HEK293T (cell line): ENCODE results near the gene NUSAP1.

Experiments
- ARNT ChIP-seq: fragments of 450-650 bp; IDR thresholded peaks from 2 replicates; pipeline ENCODE4 v1.6.1; 2017; ENCODE audit warnings: mild to moderate bottlenecking
- BHLHE40 ChIP-seq: fragments of 450-650 bp; IDR thresholded peaks from 2 replicates; pipeline ENCODE4 v1.6.1; 2016; ENCODE audit warnings: mild to moderate bottlenecking, moderate library complexity, borderline replicate concordance
- FOXA1 ChIP-seq: fragments of 450-650 bp; IDR thresholded peaks from 2 replicates; pipeline ENCODE4 v1.6.1; 2016; ENCODE audit warnings: mild to moderate bottlenecking
- FOXK2 ChIP-seq: fragments of 450-650 bp; IDR thresholded peaks from 2 replicates; pipeline ENCODE4 v1.6.1; 2016; ENCODE audit warnings: mild to moderate bottlenecking
- FOXM1 ChIP-seq: fragments of 450-650 bp; IDR thresholded peaks from 2 replicates; pipeline ENCODE4 v1.6.1; 2017; ENCODE audit warnings: mild to moderate bottlenecking, borderline replicate concordance
- HDGF ChIP-seq: fragments of 450-650 bp; IDR thresholded peaks from 2 replicates; pipeline ENCODE4 v1.6.1; 2017; ENCODE audit warnings: antibody characterized with exemption, borderline replicate concordance
- NFRKB ChIP-seq: fragments of 450-650 bp; IDR thresholded peaks from 2 replicates; pipeline ENCODE4 v1.6.1; 2016; ENCODE audit warnings: mild to moderate bottlenecking, moderate library complexity
- SP1 ChIP-seq: fragments of 450-650 bp; IDR thresholded peaks from 2 replicates; pipeline ENCODE4 v1.6.1; 2017
- SUZ12 ChIP-seq: fragments of 450-650 bp; IDR thresholded peaks from 2 replicates; pipeline ENCODE4 v1.6.1; 2016; ENCODE audit warnings: mild to moderate bottlenecking
- TARDBP ChIP-seq: fragments of 450-650 bp; IDR thresholded peaks from 2 replicates; pipeline ENCODE4 v1.6.1; 2016
- ZNF384 ChIP-seq: fragments of 450-650 bp; IDR thresholded peaks from 2 replicates; pipeline ENCODE4 v1.6.1; 2016
- TF ChIP-seq, protein P1 (sequence below): fragments of 450-650 bp; IDR thresholded peaks from 2 replicates; pipeline ENCODE4 v1.6.1; 2016

- TF ChIP-seq, protein P1, sequence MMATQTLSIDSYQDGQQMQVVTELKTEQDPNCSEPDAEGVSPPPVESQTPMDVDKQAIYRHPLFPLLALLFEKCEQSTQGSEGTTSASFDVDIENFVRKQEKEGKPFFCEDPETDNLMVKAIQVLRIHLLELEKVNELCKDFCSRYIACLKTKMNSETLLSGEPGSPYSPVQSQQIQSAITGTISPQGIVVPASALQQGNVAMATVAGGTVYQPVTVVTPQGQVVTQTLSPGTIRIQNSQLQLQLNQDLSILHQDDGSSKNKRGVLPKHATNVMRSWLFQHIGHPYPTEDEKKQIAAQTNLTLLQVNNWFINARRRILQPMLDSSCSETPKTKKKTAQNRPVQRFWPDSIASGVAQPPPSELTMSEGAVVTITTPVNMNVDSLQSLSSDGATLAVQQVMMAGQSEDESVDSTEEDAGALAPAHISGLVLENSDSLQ = no peak
- TF ChIP-seq SP1 (no peak), ARNT (no peak), HDGF (no peak), TARDBP (no peak), BHLHE40 (no peak), FOXM1 (no peak), NFRKB (no peak), FOXA1 (no peak), SUZ12 (no peak), ZNF384 (no peak), FOXK2 (no peak)
Observed at GRCh38 chr15:41340189-41340695, 7.6 kb downstream of the NUSAP1 start.
